Parathyroid adenoma (tissue), 2 donors: ENCODE results near the gene RADIL.

Experiments used
- H2AFZ ChIP-seq: fragments of 300-600 bp; sonication (generic); one replicate; pipeline ENCODE4 v1.7.0; 2017; ENCODE audit warnings: antibody characterized with exemption, mild to moderate bottlenecking
- H3K27ac ChIP-seq: fragments of 300-600 bp; sonication (generic); one replicate; pipeline ENCODE4 v1.7.0; 2017
- H3K27me3 ChIP-seq: fragments of 300-600 bp; sonication (generic); one replicate; pipeline ENCODE4 v1.7.0; 2017; ENCODE audit warnings: low read length; ENCODE audit not compliant: control insufficient read depth, insufficient read depth
- H3K36me3 ChIP-seq: fragments of 300-600 bp; sonication (generic); one replicate; pipeline ENCODE4 v1.7.0; 2017; ENCODE audit warnings: low read length; ENCODE audit not compliant: control insufficient read depth, insufficient read depth
- H3K4me1 ChIP-seq: fragments of 300-600 bp; sonication (generic); one replicate; pipeline ENCODE4 v1.7.0; 2017; ENCODE audit warnings: control low read depth
- H3K4me2 ChIP-seq: fragments of 300-600 bp; sonication (generic); one replicate; pipeline ENCODE4 v1.7.0; 2017; ENCODE audit warnings: low read length
- H3K4me3 ChIP-seq: fragments of 300-600 bp; sonication (generic); one replicate; pipeline ENCODE4 v1.7.0; 2017; ENCODE audit warnings: low read depth, low read length
- H3K79me2 ChIP-seq: fragments of 300-600 bp; sonication (generic); one replicate; pipeline ENCODE4 v1.7.0; 2017; ENCODE audit warnings: control low read depth
- H3K9ac ChIP-seq: fragments of 300-600 bp; sonication (generic); one replicate; pipeline ENCODE4 v1.7.0; 2017; ENCODE audit warnings: mild to moderate bottlenecking
- H3K9me3 ChIP-seq: fragments of 300-600 bp; sonication (generic); one replicate; pipeline ENCODE4 v1.7.0; 2017; ENCODE audit warnings: low read length; ENCODE audit not compliant: control insufficient read depth
- CTCF ChIP-seq: fragments of 300-600 bp; sonication (generic); IDR thresholded peaks from one replicate; pipeline ENCODE4 v1.7.0; 2017; ENCODE audit warnings: antibody characterized with exemption, mild to moderate bottlenecking
- donor health status: primary hyperparathyroidism.

RADIL gene

DNA sequence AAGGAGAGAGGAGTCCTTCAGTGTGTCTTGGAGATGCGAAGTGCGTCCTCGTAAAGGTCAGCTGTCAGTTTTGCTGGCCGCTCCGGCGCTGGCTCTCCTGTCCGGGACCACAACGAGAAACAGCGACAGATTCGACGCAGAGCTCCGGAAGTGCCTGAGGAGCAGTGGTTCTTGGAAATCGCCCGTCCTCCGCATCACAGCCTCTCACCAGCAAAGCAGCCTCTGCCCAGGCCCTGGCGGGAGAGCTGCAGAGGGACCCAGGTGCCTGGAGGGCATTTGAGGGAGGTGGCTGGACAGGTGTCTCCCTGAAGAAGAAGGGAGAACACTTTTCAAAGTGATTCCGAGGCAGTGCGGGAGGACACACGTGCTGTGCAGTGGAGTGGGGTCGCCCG is 119.7 kb downstream of the RADIL start:
- H3K27me3 ChIP-seq = no peaks in the 10 kb centered on the region
- no peaks in the 10 kb centered on the region for H3K79me2 ChIP-seq

GRCh38 chr7:4763091-4763793 is 120.3 kb downstream of the RADIL start:
- no peak overlapping the region for H3K4me2 ChIP-seq
- H3K9ac ChIP-seq = no peak overlapping the region
- no peaks in the 10 kb centered on the region for H3K27me3 ChIP-seq
- no peaks in the 10 kb centered on the region for H3K36me3 ChIP-seq
- no peaks in the 10 kb centered on the region for H3K9me3 ChIP-seq
- no peaks in the 10 kb centered on the region for H3K4me1 ChIP-seq
- H2AFZ ChIP-seq = no peak overlapping the region
- no peaks in the 10 kb centered on the region for H3K79me2 ChIP-seq
- H3K4me3 ChIP-seq = no peak overlapping the region
- TF ChIP-seq CTCF = no peak
- no peak overlapping the region for H3K27ac ChIP-seq

More for the DNA sequence above, 119.7 kb downstream of the RADIL start:
- H3K4me2 ChIP-seq = no peak overlapping the region
- no peak overlapping the region for H3K4me3 ChIP-seq
- no peak for TF ChIP-seq CTCF
- H3K4me1 ChIP-seq = no peaks in the 10 kb centered on the region
- no peaks in the 10 kb centered on the region for H3K9me3 ChIP-seq
- H3K27ac ChIP-seq = no peak overlapping the region
- no peaks in the 10 kb centered on the region for H3K36me3 ChIP-seq
- H2AFZ ChIP-seq = no peak overlapping the region
- no peak overlapping the region for H3K9ac ChIP-seq

DNA sequence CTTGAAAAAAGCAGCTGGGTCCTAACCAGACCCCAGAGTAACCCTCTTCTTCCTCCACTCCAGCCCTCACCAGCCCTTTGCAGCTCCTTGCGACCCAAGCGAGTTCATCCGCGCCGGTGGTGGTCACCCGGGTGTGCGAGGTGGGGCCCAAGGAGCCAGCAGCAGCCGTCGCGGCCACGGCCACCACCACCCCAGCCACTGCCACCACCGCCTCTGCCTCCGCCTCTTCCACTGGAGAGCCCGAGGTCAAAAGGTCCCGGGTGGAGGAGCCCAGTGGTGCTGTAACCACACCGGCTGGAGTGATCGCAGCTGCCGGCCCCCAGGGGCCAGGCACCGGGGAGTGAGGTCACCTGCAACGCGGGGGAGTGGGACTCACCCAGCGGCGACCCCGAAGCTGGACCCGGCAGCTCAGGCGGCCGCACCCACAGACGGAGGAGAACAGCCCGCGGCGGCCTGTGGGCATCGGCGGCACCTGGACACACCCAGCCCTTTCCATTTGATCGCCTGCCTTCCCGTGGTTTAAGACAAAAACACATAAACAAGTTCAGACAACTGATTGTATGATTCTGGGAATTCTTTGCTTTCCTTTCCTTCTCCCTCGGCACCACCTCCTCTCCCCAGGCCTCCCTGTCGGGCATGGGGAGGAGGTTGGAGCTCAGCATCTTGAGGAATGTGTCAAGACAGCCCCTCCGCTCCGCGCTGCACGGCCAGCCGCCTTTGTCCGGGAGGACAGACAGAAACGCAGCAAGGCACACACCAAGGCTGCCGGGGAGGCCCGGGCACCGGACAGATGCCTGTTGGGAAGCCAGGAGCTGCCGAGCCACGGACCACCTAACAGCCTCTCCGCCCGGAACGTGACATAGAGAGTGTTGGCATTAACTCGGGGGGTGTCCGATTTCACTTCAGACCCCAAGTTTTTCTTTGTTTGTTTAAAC is 121.1 kb downstream of the RADIL start:
- Histone ChIP-seq H3K36me3 (no peaks in the 10 kb centered on the region), H3K9ac (no peak overlapping the region), H3K4me3 (no peak overlapping the region), H3K27ac (no peak overlapping the region), H3K4me1 (no peaks in the 10 kb centered on the region), H3K4me2 (no peak overlapping the region), H3K79me2 (no peaks in the 10 kb centered on the region), H2AFZ (no peak overlapping the region), H3K27me3 (no peaks in the 10 kb centered on the region), H3K9me3 (no peaks in the 10 kb centered on the region)
- TF ChIP-seq CTCF = no peak

GRCh38 chr7:4760952-4761351 is 122.6 kb downstream of the RADIL start:
- Histone ChIP-seq H3K79me2 (peaks cover 10% of the 10 kb centered on the region), H3K4me2 (no peak overlapping the region), H3K9ac (no peak overlapping the region), H3K36me3 (no peaks in the 10 kb centered on the region), H3K4me1 (no peaks in the 10 kb centered on the region), H3K4me3 (no peak overlapping the region), H3K27me3 (no peaks in the 10 kb centered on the region), H2AFZ (no peak overlapping the region), H3K27ac (no peak overlapping the region), H3K9me3 (no peaks in the 10 kb centered on the region)
- TF ChIP-seq CTCF = no peak
